HG02678 (cell line): ENCODE results near the gene SH2D4B.

Experiments
- ATAC-seq: cut with Tn5 transposase; IDR thresholded peaks from one replicate; pipeline ENCODE4 v1.9.1; 2021; ENCODE audit warnings: mild to moderate bottlenecking, moderate library complexity; ENCODE audit not compliant: unreplicated experiment

Gene SH2D4B

GRCh38 chr10:80537736-80538480 lies at the start of gene SH2D4B:
TSS of gene SH2D4B (plus strand) at chr10:80537902. CDS start at chr10:80538332, 430 bp downstream.
- no peak for ATAC-seq

- no peak for ATAC-seq
These were observed 49.1 kb upstream of the SH2D4B start for GRCh38 chr10:80488539-80489066.

- ATAC-seq: no peak
These were observed 48.2 kb upstream of the SH2D4B start for GRCh38 chr10:80489371-80490112.

- no peak for ATAC-seq
These were observed 46.2 kb upstream of the SH2D4B start for GRCh38 chr10:80491251-80492102.

- peak; percentile 32 for ATAC-seq
These were observed 44.7 kb upstream of the SH2D4B start for GRCh38 chr10:80492848-80493521.

- peak; percentile 54 for ATAC-seq
These were observed 44.1 kb upstream of the SH2D4B start for GRCh38 chr10:80493522-80494051.

GRCh38 chr10:80496555-80497172 lies 41.0 kb upstream of the SH2D4B start:
- no peak for ATAC-seq

GRCh38 chr10:80497187-80498077 lies 40.3 kb upstream of the SH2D4B start:
- no peak for ATAC-seq

GRCh38 chr10:80498078-80498832 lies 39.4 kb upstream of the SH2D4B start:
- ATAC-seq: no peak

- ATAC-seq: no peak
These were observed 38.6 kb upstream of the SH2D4B start for GRCh38 chr10:80498833-80499741.

- ATAC-seq: peak; percentile 55
These were observed 36.9 kb upstream of the SH2D4B start for GRCh38 chr10:80500572-80501380.

- ATAC-seq: no peak
These were observed 36.3 kb upstream of the SH2D4B start for GRCh38 chr10:80501381-80501912.

- ATAC-seq: no peak
These were observed 35.7 kb upstream of the SH2D4B start for GRCh38 chr10:80501913-80502521.

GRCh38 chr10:80502621-80503583 lies 34.8 kb upstream of the SH2D4B start:
- ATAC-seq: no peak
